GM12874 (cell line): ENCODE data around the gene SNAP47.

Experiments
- TF ChIP-seq, protein P1 (sequence below): IDR thresholded peaks from 2 replicates; pipeline ENCODE4 v1.5.1; 2011; ENCODE audit warnings: low read depth, mild to moderate bottlenecking, control low read depth, low read length, moderate library complexity; ENCODE audit not compliant: insufficient read depth

The SNAP47 gene

DNA sequence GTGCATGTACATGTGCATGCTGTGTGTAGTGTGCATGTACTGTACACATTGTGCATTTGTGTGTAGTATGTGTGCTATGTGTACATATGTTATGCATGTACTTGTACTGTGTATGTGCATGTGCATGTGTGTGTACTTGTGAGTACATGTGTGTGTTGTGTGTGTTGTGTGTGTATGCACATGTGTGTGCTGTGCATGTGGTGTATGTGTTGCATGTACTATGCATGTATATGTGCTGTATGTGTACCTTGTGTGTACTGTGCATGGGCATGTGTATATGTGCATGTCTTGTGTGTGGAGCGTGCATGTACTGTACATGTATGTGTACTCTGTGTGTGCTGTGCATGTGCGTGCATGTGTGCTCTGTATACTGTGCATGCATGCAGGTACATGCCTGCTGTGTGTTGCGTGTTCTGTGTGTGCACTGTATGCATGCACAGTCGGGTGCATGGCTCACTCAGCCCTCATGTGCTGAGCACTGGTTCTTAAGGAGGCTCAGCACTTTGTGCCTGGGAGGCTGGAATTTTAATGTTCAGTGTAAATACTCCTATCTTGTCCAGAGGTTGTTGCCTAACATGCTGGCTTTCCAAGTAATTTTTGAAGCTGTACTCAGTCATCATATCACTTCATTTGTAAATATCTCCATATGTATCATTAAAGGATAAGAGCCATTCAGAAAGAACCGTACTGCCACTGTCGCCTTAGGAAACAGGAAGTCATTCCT, 32.3 kb downstream of the SNAP47 start:
- TF ChIP-seq, protein P1, sequence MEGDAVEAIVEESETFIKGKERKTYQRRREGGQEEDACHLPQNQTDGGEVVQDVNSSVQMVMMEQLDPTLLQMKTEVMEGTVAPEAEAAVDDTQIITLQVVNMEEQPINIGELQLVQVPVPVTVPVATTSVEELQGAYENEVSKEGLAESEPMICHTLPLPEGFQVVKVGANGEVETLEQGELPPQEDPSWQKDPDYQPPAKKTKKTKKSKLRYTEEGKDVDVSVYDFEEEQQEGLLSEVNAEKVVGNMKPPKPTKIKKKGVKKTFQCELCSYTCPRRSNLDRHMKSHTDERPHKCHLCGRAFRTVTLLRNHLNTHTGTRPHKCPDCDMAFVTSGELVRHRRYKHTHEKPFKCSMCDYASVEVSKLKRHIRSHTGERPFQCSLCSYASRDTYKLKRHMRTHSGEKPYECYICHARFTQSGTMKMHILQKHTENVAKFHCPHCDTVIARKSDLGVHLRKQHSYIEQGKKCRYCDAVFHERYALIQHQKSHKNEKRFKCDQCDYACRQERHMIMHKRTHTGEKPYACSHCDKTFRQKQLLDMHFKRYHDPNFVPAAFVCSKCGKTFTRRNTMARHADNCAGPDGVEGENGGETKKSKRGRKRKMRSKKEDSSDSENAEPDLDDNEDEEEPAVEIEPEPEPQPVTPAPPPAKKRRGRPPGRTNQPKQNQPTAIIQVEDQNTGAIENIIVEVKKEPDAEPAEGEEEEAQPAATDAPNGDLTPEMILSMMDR: no peak

DNA sequence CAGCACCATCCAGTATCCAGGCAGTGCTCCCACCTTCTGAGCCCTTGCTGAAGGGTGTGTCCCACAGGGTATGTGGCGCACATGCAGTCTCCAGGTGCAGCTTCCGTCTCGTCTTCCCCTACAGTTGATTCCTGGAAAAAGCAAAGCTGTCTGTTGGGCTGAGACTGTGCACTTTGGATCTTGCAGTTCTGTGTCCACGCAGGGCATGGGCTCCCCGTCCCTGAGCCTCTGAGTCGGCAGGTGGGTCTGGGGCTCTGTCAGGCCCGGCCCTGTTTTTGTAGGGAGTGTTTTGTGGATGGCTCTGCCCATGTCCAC, 32.8 kb downstream of the SNAP47 start:
- TF ChIP-seq, protein P1: no peak

DNA sequence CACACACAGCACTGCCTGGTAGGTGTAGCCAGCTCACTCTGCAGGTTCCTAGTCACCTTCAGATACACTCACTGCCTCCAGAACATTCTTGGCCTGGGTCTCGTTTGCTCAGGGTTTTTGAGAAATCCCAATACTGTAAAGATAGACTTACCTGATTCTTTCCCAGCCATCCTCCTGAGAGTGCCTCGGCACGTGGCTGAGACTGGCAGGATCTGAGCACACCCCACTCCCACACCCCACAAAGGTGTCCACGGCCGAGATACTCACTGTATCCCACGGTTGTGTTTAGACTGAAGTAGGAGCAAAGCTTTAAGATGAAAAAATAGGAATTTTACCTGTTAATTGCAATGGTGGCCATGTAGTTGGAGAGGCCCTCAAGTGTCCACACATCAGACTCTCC, 33.4 kb downstream of the SNAP47 start:
- TF ChIP-seq, protein P1: no peak

DNA sequence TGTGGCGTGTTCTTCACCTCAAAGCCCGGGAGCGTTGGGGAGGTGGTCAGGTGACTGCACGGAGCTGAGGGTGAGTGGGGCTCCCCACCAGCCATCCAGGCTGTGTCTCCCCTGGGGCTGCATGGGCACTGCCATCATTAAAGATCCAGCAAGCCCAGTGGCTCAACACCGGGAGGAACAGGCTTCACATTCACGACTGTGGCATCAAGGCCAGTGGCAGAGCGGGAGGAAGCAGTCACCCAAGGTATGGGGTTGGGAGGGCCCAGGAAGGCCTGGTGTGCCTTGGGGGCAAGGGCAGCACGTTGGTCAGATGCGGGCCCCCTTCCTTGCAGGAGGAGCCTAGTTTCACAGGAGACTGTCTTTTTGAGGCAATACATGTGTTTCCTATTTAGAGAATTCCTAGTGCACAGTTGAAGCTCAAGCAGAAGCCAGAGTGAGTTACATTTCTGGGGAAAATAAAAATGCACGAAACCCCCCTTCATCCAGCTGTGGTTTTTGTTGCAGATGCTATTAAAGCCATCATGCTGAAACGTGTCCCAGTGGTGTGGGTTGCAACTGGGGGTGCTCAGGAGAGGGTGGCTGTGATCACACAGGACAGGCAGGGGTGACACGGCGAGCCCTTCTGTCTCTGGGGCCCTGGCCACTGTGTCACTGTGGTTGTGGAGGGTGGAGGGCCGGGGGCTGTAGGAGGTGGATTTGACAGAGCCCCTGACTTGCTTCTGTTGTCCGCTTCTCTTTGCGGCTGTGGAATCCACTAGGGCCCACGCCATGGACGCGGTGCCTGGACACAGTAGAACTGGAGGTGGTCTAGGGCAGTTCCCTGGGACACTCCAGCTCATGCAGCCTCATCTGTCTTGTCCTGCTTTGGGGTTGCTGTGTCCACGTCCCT, 34.1 kb downstream of the SNAP47 start:
- TF ChIP-seq, protein P1: no peak

DNA sequence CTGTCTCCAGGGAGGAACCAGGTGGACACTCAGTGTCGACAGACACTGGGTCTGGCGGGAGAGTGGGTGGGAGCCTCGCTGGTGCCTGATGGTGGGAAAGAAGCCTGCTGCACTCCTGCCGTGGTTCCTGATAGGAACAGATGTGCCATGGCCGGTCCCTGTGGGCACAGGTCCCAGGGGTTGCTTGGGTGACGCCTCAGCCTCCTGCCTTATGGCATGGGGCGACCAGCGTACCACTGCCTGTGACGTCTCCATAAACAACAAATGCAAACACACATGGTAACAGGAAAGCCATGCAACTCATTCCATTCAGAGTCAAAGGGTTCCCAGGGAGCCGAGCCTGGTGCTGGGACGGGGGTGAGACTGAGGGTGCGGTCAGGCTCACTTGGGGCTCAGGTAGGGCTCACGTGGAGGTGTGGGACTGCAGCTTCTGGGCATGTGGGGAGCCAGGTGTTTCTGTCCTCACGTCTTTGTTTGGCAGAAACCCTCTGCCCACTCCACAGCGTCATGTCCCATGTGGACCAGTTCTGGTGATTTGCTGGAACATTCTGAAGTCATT, 34.8 kb downstream of the SNAP47 start:
- TF ChIP-seq, protein P1: no peak

DNA sequence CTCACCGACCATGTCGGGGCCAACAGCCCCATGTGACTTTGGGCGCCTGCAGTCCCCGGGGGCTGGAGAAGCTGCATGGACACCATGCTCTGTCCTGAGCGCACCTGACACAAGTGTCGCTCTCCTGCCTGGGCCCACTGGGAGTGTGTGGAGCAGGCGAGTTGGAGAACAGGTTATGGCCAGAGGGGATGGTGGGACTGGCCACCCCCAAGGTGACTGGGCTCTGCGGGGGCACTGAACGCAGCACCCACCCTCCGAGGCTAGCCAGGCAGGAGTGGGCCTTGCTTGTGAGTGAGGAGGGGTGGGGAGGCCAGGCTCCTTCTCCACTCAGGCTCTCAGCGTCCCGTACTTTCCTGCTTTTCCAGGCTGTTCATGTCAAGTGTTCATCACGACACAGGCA, 35.6 kb downstream of the SNAP47 start:
- TF ChIP-seq, protein P1: no peak

DNA sequence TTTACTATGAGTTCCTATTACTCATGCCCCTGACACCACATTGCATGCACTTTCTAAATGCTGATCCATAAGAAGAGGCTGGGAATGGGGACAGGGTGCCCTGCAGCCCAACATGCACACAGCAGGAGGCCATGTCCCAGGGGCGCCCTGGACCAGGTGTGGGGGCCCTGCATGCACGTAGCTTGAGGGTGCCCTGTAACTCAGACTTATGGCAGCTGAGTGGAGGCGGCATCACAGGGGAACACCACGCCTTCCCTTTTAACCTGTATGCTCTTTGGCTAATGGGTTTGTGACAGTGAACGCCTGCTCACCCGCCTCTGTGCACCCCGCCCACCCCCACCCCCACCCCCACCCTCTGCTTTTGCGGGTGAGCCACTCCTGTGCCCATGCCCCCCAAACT, 36.1 kb downstream of the SNAP47 start:
- TF ChIP-seq, protein P1: no peak
